GM19463 (cell line): ENCODE results near the gene PDE3A.

Experiments used
- ATAC-seq: cut with Tn5 transposase; IDR thresholded peaks from one replicate; pipeline ENCODE4 v1.9.1; 2021; ENCODE audit warnings: mild to moderate bottlenecking, moderate library complexity; ENCODE audit not compliant: unreplicated experiment

PDE3A gene

DNA sequence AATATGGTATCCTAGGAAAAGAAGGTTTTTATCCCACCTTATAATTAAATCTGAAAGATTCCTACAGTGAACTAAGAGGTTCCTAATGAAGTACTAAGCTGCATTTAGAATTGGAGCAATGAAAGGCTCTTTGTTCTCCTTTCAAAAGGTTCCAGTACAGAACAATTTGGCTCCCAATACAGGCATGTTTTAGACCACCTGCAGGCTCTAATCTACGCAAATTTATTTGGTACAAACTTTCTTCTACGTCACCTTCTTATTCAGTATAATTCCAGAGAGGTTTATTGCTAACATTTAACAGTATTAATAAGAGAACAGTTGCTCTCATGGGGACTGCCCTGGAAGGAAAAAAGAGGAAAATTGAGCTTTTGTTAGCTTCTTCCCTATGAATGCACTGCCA is 289.2 kb downstream of the PDE3A start:
- no peak for ATAC-seq

DNA sequence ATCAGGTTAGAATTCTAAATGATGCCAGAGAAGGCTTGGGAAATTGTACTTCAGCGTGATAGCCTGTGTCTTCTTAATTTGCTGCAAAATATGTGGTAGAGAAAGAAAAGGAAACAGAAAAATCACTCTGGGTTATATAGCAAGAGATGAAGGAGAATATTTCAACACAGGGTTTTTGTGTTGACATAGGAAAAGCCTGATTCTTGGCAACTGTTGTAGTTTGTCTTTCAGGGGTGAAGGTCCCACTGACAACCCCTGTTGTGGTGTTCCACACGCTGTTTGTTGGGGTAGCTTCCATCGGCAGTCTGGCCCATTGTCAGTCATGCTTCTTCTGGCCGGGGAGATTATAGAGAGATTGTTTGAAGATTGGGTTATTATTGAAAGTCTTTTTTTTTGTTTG is 313.0 kb downstream of the PDE3A start:
- no peak for ATAC-seq

DNA sequence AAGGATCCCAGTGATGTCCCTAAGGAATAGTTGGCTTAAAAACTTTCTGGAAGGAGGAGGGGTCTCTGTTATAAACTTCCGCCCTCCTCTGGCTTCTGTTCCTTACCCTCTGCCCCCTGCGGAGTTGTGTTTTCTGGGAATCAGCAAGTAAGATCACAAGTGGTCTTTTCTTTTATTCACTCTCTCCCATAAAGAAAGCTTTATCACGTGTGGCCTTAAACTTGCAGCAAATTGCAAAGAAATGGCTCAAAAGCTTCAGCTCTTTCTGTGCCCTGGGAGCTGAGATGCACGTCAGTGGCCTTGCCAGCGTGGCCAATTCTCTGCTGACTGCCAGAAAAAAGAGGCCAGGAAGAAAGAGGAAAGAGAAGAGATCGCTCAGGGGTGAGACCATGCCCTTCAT is 326.9 kb downstream of the PDE3A start, which contains the start of gene SLCO1C1:
TSS of gene SLCO1C1 (plus strand) at position 101 of the 400 bp plus-strand sequence. CDS start 4,245 bp downstream, outside the sequence.
- ATAC-seq, result no peak

DNA sequence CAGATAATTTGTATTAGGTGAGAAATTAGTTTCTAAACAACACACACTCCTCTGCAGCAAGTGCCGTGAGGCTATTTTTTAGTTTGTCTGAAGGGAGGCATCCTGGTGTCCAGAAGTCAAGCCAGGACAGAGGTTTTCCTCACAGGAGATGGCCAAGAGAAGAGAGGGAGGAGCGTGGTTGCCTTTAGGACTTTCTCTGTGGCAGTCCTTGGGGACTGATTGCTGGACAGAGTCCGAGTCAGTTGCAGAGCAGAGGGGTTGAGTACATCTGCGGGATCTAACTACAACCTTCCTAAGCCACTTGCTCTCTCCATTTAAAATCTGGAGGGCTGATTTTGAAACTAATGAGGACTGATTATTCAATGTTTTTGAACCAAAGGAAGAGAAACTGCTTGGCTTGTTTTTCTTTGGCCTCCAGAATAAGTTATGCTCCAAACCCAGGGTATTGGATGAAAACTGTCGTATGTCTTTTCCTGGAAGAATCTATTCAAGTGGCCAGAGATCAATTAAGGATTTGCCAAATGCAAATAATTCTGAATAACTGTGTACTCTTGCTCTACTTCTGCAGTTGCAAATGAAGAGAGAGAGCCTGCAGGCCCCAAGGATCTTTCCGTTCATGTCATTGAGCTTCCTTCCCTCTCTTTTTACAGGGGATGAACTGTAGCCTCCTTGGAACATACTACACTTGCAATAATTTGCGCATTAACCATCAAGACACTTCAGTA is 328.0 kb downstream of the PDE3A start:
- ATAC-seq, result no peak

DNA sequence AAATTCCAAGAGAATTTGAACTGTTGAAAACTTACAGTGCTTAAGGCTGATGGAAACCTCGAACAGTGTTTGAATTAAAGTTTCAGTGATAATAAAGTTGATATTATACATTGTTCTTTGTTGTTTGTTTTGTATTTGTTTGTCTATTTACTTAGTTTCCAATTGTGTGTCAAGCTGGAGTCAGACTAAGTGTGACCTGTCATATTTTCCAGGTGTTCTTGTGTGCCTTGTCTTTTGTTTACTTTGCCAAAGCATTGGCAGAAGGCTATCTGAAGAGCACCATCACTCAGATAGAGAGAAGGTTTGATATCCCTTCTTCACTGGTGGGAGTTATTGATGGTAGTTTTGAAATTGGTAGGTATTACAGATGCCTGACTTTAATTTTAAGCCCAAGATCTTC is 332.8 kb downstream of the PDE3A start:
- ATAC-seq, result no peak

DNA sequence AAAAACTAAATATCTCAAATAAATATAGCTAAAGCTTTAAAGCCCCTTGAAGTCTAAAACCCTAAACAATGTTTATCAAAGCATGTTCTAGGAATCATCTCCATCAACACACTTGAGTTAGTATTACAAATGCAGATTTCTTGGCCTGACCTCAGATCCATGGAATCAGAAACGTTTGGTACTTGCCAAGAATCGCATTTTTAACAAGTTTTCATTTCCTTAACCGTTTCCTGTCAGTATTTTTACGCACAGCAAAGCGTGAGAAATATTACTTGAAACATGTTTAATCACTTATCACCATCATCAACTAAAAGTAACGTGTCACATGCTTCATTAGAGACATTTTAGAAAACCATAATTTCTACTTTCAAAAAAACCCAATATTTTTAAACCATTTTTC is 336.5 kb downstream of the PDE3A start:
- no peak for ATAC-seq

DNA sequence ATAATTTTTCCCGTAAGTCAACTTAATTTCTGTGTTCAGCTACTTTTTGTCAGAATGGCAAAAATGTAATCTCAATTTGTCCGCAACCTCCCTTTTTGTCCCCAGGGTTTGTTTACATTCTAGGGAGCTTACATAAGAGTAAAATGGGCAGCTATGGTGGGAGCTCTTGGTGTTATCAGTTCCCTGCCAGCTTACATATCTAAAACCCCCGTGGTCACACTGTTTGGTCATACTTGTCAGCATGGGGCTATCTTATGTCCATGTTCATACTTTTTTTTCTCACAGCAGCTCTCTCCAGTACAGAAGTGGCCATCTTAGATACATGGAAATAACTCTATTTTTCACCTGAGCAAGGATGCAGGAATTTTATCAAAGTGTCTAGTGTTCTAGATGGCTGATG is 343.5 kb downstream of the PDE3A start:
- no peak for ATAC-seq

DNA sequence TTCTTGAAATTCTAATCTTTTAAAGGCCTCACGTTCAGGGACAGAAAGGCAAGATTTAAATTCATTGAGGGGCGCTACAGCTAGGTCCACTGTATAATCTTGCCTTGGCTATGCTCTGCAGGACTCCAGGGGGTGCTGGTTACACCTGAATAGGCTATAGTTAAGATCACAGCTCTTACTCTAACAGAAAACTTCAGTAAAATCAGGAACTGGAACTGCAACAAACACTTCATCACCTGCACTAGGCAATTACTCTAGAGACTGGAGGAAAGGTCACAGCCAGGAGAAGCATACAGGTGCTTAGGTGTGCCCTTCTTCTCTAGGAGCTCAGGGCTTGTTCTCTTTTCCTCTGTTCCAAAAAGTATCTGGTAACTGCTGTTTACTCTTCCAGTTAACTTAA is 347.7 kb downstream of the PDE3A start:
- ATAC-seq, result no peak

DNA sequence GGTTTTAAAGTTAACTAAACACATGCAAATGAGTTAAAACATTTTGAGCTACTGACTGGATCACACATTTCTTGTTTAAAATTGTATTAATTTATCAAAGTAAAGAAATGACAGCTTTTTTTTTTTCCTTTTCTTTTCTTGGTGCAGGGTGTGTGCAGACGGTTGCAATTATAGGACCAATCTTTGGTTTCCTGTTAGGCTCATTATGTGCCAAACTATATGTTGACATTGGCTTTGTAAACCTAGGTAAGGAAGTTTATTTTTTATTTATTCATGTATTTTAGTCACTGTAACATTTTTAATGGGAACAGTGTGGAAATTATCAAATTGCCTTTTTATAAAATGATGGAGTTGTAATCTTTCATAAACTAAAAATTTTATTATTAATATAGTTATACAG is 348.6 kb downstream of the PDE3A start:
- ATAC-seq, result no peak

DNA sequence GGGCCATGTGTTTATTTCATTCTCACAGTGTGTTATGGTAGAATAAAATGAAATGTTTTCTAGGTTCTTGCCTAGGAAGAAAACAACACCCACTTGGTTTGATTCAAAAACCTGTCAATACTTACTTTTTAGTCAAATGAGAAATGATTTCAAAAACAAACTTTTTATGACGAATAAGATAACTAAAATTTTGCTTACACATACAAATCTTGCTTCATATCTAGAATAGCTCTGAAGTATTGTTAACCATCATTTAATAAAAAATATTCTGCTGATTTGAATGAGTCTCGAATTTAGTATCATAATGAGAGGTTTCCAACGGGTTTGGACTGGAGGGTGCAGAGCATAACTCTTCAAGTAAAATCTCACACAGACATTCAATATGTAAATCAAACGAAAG is 350.0 kb downstream of the PDE3A start:
- ATAC-seq, result no peak

DNA sequence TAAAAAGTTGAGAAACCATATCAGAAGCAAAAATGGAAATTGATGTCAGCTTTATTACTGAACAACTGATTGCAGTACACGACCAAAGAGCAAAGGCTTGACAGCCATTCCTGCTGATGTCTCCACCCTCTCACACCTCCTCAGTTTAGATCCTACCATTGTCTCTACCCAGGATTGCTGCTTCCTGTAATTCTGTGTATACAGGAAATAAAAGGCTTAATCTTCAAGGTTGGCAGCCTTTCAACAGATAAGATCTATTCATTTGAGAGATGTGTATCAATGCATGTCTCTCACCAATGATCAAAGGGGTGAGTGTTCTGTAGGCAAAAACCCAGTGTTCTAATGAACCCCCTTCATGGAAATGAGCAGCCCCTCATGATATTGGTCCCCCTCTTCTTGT is 353.8 kb downstream of the PDE3A start:
- ATAC-seq, result no peak

DNA sequence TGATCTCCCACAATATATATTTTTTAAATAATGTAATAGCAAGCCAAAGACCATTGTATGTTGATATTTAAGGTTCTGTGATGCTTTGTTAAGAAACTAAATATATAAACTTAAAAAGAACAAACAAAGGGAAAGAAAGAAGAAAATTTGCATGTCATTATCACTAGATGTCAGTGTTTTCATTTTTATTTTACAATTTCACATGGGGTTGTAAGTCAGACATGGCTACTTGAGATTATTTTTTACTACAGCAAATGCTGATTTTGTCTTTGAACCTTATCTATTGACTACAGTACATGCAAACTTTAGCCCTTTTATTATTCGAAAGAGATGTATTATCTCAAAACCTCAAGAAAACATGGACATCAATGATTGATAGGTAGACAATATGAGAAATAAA is 362.9 kb downstream of the PDE3A start:
- no peak for ATAC-seq
